Pancreas (tissue), 10 donors: Measurements from ENCODE around the gene SYT8. TPM values are rescaled to one million over a fixed set of nuclear protein-coding genes. Genes with fewer than 3 reads are reported as not detected.
"Not testable (repeated sequence)": the region's sequence is repeated elsewhere in the genome, so short reads cannot be mapped to it uniquely, and the experiment has no call there.

ENCODE experiments used
- ATAC-seq, 4 donors: fragments of 200-7000 bp; cut with Tn5 transposase; one replicate each; pipeline versions ENCODE4 v1.8.0 to v1.9.1; 2020; ENCODE audit warnings: mild to moderate bottlenecking in 4 of 4, moderate library complexity in 4 of 4
- DNase-seq, 6 donors: peaks; one replicate each; pipeline ENCODE4 v3.0.0-alpha.2; 2020
- FAIRE-seq: peaks from 2 replicates; lab custom pipeline; 2012; peaks lifted over from hg19 to GRCh38; lab: Jason Lieb, UNC
- H3K27ac ChIP-seq, 4 donors: fragments of 200-600 bp; sonication (generic); 1 replicate in 3 of 4; 2 replicates in 1 of 4; pipeline versions ENCODE4 v1.5.0 to v1.8.0; 2020
- H3K27me3 ChIP-seq, 4 donors: fragments of 200-600 bp; one replicate each; pipeline ENCODE4 v1.8.0; 2021
- H3K36me3 ChIP-seq, 3 donors: fragments of 200-600 bp; sonication (generic) in 1 of 3; one replicate each; pipeline versions ENCODE4 v1.5.0 to v1.8.0; 2020 to 2021
- H3K4me1 ChIP-seq, 3 donors: fragments of 200-600 bp; one replicate each; pipeline ENCODE4 v1.8.0; 2021
- H3K4me3 ChIP-seq, 4 donors: fragments of 200-600 bp; sonication (generic) in 2 of 4; one replicate each; pipeline versions ENCODE4 v1.5.0 to v1.8.0; 2020 to 2021
- H3K9me3 ChIP-seq, 4 donors: fragments of 200-600 bp; one replicate each; pipeline ENCODE4 v1.8.0; 2021
- WGBS, 2 donors: extraction: QIAGEN DNeasy Blood & Tissue Kit; methylation state at CpG; one replicate each; pipeline ENCODE4 v1.1.7; 2013; 5-methylcytosine and 5-hydroxymethylcytosine counted together
- intact Hi-C, 3 donors: fragments of 100-400 bp; cut with DNase I; formaldehyde crosslinking; loops; one replicate each; pipeline versions ENCODE4 v1.11.1 to v1.14.2; 2022
- polyA plus RNA-seq, 2 donors: library from polyadenylated mRNA; stranded (reverse); fragments of 200-250 nt; gene quantifications; one replicate each; pipeline ENCODE4 v1.2.3, GENCODE V29; 2013
- total RNA-seq, 6 donors: library from RNA; stranded (reverse); fragmentation: NEBNext Ultra II Directional in 4 of 6; extraction: Animal tissue kit (Norgen Biotek cat#: 25700) in 4 of 6; gene quantifications; one replicate each; pipeline versions ENCODE4 v1.2.1 to v1.2.4, GENCODE V29; 2021 to 2023
- TF ChIP-seq, protein P1 (sequence below), 4 donors: fragments of 200-600 bp; sonication (generic) in 3 of 4; IDR thresholded peaks; one replicate each; pipeline versions ENCODE4 v1.5.0 to v1.8.0; 2021; ENCODE audit warnings: antibody characterized with exemption in 4 of 4
- donor health status: healthy with polysubstance abuse.
- donor health status: DM: no; HTN: no; CAD: no; lungs with moderate emphysema.
- donor health status: DM: no; HTN: no; CAD: no.
- donor health status: control.
- donor health status: control.
- donor health status: Bipolar disorder and iron deficiency.
- donor health status: DM: yes; HTN: yes; CAD: no.
- donor health status: DM: no; HTN: no; CAD: no.
- donor health status: DM: no; HTN: no; CAD: no.
- donor health status: DM: yes; HTN: yes; CAD: no.

The SYT8 gene
- total and polyA plus RNA-seq, 8 donors, result 3.6 to 64.8 (median 16.9) TPM

DNA sequence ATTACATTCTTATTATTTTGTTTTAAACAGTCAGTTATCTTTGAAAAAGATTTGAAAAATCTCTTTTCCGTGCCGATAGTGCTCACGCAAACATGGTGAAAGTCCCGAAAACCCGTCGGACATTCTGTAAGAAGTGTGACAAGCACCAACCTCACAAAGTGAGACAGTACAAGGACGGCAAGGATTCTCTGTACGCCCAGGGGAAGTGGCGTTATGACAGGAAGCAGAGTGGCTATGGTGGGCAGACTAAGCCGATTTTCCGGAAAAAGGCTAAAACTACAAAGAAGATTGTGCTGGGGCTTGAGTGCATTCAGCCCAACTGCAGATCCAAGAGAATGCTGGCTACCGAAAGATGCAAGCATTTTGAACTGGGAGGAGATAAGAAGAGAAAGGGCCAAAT lies 42.3 kb upstream of the SYT8 start:
- 82 to 83% methylated on average over 12 of the region's 12 CpGs for WGBS, 2 donors
- Histone ChIP-seq H3K27ac (no peak overlapping the region), H3K27me3 (no peaks in the 10 kb centered on the region), H3K4me3 (no peak overlapping the region), H3K9me3 (no peaks in the 10 kb centered on the region), H3K36me3 (no peaks in the 10 kb centered on the region), H3K4me1 (no peaks in the 10 kb centered on the region)
- no peak for ATAC-seq
- DNase-seq, result no peak
- TF ChIP-seq, protein P1, sequence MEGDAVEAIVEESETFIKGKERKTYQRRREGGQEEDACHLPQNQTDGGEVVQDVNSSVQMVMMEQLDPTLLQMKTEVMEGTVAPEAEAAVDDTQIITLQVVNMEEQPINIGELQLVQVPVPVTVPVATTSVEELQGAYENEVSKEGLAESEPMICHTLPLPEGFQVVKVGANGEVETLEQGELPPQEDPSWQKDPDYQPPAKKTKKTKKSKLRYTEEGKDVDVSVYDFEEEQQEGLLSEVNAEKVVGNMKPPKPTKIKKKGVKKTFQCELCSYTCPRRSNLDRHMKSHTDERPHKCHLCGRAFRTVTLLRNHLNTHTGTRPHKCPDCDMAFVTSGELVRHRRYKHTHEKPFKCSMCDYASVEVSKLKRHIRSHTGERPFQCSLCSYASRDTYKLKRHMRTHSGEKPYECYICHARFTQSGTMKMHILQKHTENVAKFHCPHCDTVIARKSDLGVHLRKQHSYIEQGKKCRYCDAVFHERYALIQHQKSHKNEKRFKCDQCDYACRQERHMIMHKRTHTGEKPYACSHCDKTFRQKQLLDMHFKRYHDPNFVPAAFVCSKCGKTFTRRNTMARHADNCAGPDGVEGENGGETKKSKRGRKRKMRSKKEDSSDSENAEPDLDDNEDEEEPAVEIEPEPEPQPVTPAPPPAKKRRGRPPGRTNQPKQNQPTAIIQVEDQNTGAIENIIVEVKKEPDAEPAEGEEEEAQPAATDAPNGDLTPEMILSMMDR (IDR thresholded peaks at IDR 0.05), result no peak
- intact Hi-C loops, result no loop called here
- no peak for FAIRE-seq

DNA sequence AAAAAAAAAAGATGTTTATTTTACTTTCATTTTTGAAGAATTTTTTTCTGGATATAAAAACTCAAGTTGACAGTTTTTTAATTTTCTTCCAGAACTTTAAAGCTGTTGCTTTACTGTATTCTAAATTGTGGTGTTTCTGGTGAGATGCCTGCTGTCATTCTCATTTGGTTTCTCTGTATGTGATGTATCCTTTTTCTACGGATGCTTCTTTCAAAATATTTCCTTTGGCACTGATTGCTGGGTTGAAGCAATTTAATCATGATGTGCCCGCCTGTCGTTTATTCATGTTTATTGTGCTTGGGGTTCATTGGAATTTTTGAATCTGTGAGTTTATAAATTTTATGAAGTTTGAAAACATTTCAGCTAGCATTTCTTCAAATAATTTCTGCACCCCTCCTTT lies 41.7 kb upstream of the SYT8 start:
- 76 to 82% methylated on average over 3 of the region's 3 CpGs for WGBS, 2 donors
- H3K9me3 ChIP-seq, result no peaks in the 10 kb centered on the region
- intact Hi-C loops, result no loop called here
- DNase-seq (no peak), ATAC-seq (no peak), FAIRE-seq (no peak)
- no peaks in the 10 kb centered on the region for H3K4me1 ChIP-seq
- no peaks in the 10 kb centered on the region for H3K36me3 ChIP-seq
- H3K27me3 ChIP-seq, result no peaks in the 10 kb centered on the region
- no peak overlapping the region for H3K4me3 ChIP-seq
- no peak overlapping the region for H3K27ac ChIP-seq
- TF ChIP-seq, protein P1 (IDR thresholded peaks at IDR 0.05), result no peak

DNA sequence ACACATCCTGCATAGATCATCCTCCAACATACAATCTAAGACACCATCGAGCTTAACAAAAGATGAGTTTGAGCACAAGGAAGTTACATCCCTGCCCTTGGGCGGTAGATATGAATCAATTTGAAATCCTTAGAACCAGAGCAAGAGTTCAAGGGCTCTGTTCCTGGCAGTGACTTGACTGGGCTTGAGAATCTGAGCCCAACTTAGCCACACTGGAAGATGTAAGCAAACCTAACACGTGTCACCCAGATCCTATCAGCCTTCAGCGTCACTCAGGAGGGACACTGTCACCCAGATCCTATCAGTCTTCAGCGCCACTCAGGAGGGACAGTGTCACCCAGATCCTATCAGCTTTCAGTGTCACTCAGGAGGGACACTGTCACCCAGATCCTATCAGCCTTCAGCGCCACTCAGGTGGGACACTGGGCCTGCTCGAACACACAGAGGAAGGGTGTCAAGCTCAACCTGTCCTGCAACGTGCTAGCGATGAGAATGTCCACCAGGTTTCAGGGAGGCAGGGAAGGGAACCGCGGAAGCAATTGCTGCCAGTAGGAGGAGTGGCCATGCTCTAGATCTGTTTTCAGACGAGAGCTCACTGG lies 38.3 kb upstream of the SYT8 start:
- H3K4me1 ChIP-seq, result no peaks in the 10 kb centered on the region
- H3K9me3 ChIP-seq, result no peaks in the 10 kb centered on the region
- H3K36me3 ChIP-seq, result no peaks in the 10 kb centered on the region
- ATAC-seq (no peak), FAIRE-seq (no peak), DNase-seq (no peak)
- H3K4me3 ChIP-seq, result no peak overlapping the region
- H3K27me3 ChIP-seq, result no peaks in the 10 kb centered on the region
- intact Hi-C loops, result no loop called here
- TF ChIP-seq, protein P1 (IDR thresholded peaks at IDR 0.05), result no peak
- no peak overlapping the region for H3K27ac ChIP-seq
- 76% methylated on average over 12 of the region's 12 CpGs for WGBS, 2 donors

DNA sequence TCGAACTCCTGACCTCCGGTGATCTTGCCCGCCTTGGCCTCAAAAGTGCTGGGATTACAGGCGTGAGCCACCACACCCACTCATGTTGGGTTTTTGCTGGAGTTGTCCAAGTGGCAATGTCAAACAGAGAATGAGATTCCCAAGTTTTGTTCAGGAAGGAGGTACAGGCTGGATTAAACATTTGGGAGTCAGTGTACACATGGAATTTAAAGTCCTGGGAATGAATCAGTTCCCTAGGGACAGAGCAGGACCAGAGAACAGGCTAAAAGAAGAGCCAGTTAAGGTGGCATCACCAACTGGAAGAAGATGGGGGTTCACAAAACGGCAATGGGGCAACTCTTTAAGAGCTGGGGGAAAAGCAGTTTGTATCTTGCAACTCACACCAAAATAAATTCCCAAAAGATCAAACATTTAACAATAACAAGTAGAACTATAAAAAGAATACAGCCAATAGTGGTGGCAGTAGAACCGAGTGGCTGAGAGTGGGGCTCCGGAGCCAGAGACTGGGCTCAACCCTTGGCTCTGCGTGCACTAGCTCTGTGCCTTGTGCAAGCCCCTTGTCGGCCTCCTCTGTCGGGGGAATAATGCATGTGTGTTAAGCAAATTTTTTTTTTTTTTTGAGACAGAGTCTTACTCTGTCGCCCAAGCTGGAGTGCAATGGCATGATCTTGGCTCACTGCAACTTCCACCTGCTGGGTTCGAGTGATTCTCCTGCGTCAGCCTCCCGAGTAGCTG lies 37.2 kb upstream of the SYT8 start:
- Histone ChIP-seq H3K4me3 (no peak overlapping the region), H3K9me3 (no peaks in the 10 kb centered on the region), H3K27ac (no peak overlapping the region), H3K27me3 (no peaks in the 10 kb centered on the region), H3K4me1 (no peaks in the 10 kb centered on the region), H3K36me3 (no peaks in the 10 kb centered on the region)
- DNase-seq (no peak), FAIRE-seq (no peak), ATAC-seq (no peak)
- 84 to 86% methylated on average over 13 to 14 of the region's 14 CpGs for WGBS, 2 donors
- intact Hi-C loops, result no loop called here
- TF ChIP-seq, protein P1 (IDR thresholded peaks at IDR 0.05), result no peak

DNA sequence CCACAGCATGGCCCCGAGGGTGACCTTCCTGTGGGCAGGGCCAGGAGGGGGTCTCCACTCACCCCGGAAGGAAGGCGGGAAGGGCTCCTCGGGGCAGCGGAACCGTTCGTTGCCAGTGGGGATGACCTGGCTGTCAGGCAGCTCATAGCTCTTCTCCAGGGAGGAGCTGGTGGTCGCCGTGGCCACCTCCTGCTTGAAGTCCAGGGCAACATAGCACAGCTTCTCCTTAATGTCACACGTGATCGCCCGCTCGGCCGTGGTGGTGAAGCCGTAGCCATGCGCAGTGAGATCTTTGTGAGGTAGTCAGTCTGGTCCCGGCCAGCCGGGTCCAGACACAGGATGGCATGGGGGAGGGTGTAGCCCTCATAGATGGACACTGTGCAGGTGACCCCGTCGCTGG lies 31.5 kb upstream of the SYT8 start:
- H3K36me3 ChIP-seq, result no peaks in the 10 kb centered on the region
- H3K27me3 ChIP-seq, result no peaks in the 10 kb centered on the region
- FAIRE-seq (no peak), ATAC-seq (no peak), DNase-seq (peak in 1 of 6 donors; percentile 57)
- intact Hi-C loops, result no loop called here
- 96 to 97% methylated on average over 20 of the region's 20 CpGs for WGBS, 2 donors
- H3K4me1 ChIP-seq, result peaks cover 0 to 6% (median 4%) of the 10 kb centered on the region in 3 donors
- H3K4me3 ChIP-seq, result no peak overlapping the region
- no peak overlapping the region for H3K27ac ChIP-seq
- TF ChIP-seq, protein P1 (IDR thresholded peaks at IDR 0.05), result no peak
- no peaks in the 10 kb centered on the region for H3K9me3 ChIP-seq

DNA sequence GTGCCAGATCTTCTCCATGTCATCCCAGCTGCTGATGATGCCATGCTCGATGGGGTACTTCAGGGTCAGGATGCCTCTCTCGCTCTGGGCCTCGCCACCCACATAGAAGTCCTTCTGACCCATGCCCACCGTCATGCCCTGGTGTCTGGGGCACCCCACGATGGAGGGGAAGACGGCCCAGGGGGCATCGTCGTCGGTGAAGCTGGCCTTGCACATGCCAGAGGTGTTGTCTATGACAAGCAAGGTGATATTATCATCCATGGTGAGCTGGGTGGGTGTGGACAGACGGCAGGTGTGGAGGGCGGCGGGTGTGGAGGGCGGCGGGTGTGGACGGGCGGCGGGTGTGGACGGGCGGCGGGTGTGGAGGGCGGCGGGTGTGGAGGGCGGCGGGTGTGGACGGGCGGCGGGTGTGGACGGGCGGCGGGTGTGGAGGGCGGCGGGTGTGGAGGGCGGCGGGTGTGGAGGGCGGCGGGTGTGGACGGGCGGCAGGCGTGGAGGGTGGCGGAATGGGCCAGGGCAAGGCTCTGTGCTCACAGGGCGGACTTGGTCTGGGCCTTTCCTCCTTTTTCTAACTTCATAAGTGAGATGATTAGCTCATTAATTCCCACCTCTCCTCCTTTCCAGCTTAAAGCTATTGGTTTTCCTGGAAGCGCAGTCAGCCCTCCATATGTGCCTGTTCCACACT lies 30.8 kb upstream of the SYT8 start:
- FAIRE-seq, H3K27me3 ChIP-seq, H3K4me3 ChIP-seq, ATAC-seq, H3K27ac ChIP-seq, H3K4me1 ChIP-seq, intact Hi-C loops, DNase-seq, H3K9me3 ChIP-seq, H3K36me3 ChIP-seq: not testable (repeated sequence)
- WGBS, 2 donors, result 92 to 95% methylated on average over 26 to 28 of the region's 42 CpGs
